HCT116 (cell line): ENCODE results near the gene FILIP1. TPM values are rescaled to one million over a fixed set of nuclear protein-coding genes. Genes with fewer than 3 reads are reported as not detected.

Source experiments
- ATAC-seq: fragments of 200-7000 bp; cut with Tn5 transposase; 2 replicates; pipeline ENCODE4 v1.9.1; 2020; ENCODE audit warnings: mild to moderate bottlenecking, moderate library complexity
- BruUV-seq: library from RNA; stranded (reverse); fragments of 400-500 nt; replicated peaks from 2 replicates; lab custom pipeline; 2021; lab: Mats Ljungman, UMichigan
- CTCF ChIA-PET: fragments of 300-600 bp; sonication (Branson Sonifier 250); formaldehyde crosslinking; loops from one replicate; lab custom pipeline; 2021; ENCODE audit warnings: antibody characterized with exemption; lab: Charles Lee
- POLR2A ChIA-PET: fragments of 300-600, 350-600 bp; sonication (Branson Sonifier 250); formaldehyde crosslinking; loops from one replicate; lab custom pipeline; 2021; ENCODE audit warnings: antibody characterized with exemption; lab: Charles Lee
- RAD21 ChIA-PET, 2 experiments: fragments of 300-600 bp; sonication (Branson Sonifier 250); formaldehyde crosslinking; loops; one replicate each; lab custom pipeline; 2023; ENCODE audit warnings: low total read pairs in 2 of 2; ENCODE audit not compliant: uncharacterized antibody in 2 of 2, unreplicated experiment in 2 of 2, low non-redundant PET in 1 of 2; lab: Charles Lee
- DNase-seq: peaks from one replicate; pipeline ENCODE4 v3.0.0-alpha.2; 2010; ENCODE audit warnings: low read depth, low spot score
- H2AFZ ChIP-seq: fragments of 200-600 bp; shearing (Covaris generic), sonication (generic); 2 replicates; pipeline ENCODE4 v1.6.1; 2017; ENCODE audit warnings: low read depth, mixed run types, mixed read lengths, antibody characterized with exemption, low read length; ENCODE audit not compliant: poor library complexity, severe bottlenecking
- H3K27ac ChIP-seq: 2 replicates; pipeline ENCODE4 v1.5.1; 2012; ENCODE audit warnings: low read depth, low read length
- H3K27me3 ChIP-seq: fragments of 200-600 bp; sonication (generic); 2 replicates; pipeline ENCODE4 v1.6.1; 2016; ENCODE audit warnings: mixed run types, low read length, mixed read lengths; ENCODE audit not compliant: insufficient read depth
- H3K36me3 ChIP-seq, 2 experiments: fragments of 200-500 bp in 1 of 2; fragments of 200-600 bp in 1 of 2; sonication (Bioruptor generic) in 1 of 2; sonication (generic) in 1 of 2; 2 replicates each; pipeline versions ENCODE4 v1.5.1 to v1.6.1; 2014 to 2016; ENCODE audit warnings: low read length in 2 of 2, inconsistent platforms in 1 of 2, mixed read lengths in 1 of 2, mixed run types in 1 of 2; ENCODE audit not compliant: insufficient read depth in 2 of 2, control insufficient read depth in 1 of 2
- H3K4me1 ChIP-seq, 2 experiments: fragments of 200-600 bp in 1 of 2; sonication (generic) in 1 of 2; 2 replicates each; pipeline versions ENCODE4 v1.5.1 to v1.6.1; 2012 to 2017; ENCODE audit warnings: low read length in 2 of 2, inconsistent platforms in 1 of 2, mild to moderate bottlenecking in 1 of 2, mixed read lengths in 1 of 2, mixed run types in 1 of 2, moderate library complexity in 1 of 2; ENCODE audit not compliant: insufficient read depth in 2 of 2, control insufficient read depth in 1 of 2
- H3K4me2 ChIP-seq: fragments of 200-600 bp; sonication (generic); 2 replicates; pipeline ENCODE4 v1.6.1; 2017; ENCODE audit warnings: mixed run types, low read length, mixed read lengths
- H3K4me3 ChIP-seq, 2 experiments: fragments of 200-600 bp in 1 of 2; sonication (generic) in 1 of 2; replicated peaks in 1 of 2; 2 replicates each; pipeline ENCODE4 v1.5.1; 2011 to 2016; ENCODE audit warnings: low read length in 2 of 2, control low read depth in 1 of 2, low read depth in 1 of 2, mild to moderate bottlenecking in 1 of 2, mixed read lengths in 1 of 2, mixed run types in 1 of 2
- H3K79me2 ChIP-seq: fragments of 200-600 bp; sonication (generic); 2 replicates; pipeline ENCODE4 v1.6.1; 2017; ENCODE audit warnings: mild to moderate bottlenecking, mixed run types, low read length, moderate library complexity, mixed read lengths; ENCODE audit not compliant: insufficient read depth
- H3K9ac ChIP-seq: fragments of 200-600 bp; sonication (generic); 2 replicates; pipeline ENCODE4 v1.6.1; 2016; ENCODE audit warnings: low read length, mixed read lengths
- H3K9me2 ChIP-seq: fragments of 200-600 bp; sonication (generic), shearing (Covaris generic); 2 replicates; pipeline ENCODE4 v1.6.1; 2017; ENCODE audit warnings: mixed run types, mild to moderate bottlenecking, moderate library complexity; ENCODE audit not compliant: insufficient read depth
- H3K9me3 ChIP-seq, 2 experiments: fragments of 200-500 bp in 1 of 2; fragments of 200-600 bp in 1 of 2; sonication (Bioruptor generic) in 1 of 2; sonication (generic) in 1 of 2; 2 replicates each; pipeline ENCODE4 v1.6.1; 2014 to 2017; ENCODE audit warnings: low read length in 2 of 2, mixed read lengths in 2 of 2, inconsistent platforms in 1 of 2, low read depth in 1 of 2, mild to moderate bottlenecking in 1 of 2, mixed run types in 1 of 2, moderate library complexity in 1 of 2; ENCODE audit not compliant: control insufficient read depth in 1 of 2, insufficient read depth in 1 of 2
- H4K20me1 ChIP-seq: fragments of 200-600 bp; sonication (generic), shearing (Covaris generic); 2 replicates; pipeline ENCODE4 v1.6.1; 2017; ENCODE audit warnings: mixed run types, mild to moderate bottlenecking, moderate library complexity; ENCODE audit not compliant: insufficient read depth
- CEBPB ChIP-seq: IDR thresholded peaks from 2 replicates; pipeline ENCODE4 v1.6.1; 2012; ENCODE audit warnings: low read depth
- FOSL1 ChIP-seq: IDR thresholded peaks from 2 replicates; pipeline ENCODE4 v1.6.1; 2012; ENCODE audit warnings: low read depth
- POLR2A ChIP-seq: IDR thresholded peaks from 2 replicates; pipeline ENCODE4 v1.7.0; 2011; ENCODE audit warnings: borderline replicate concordance; ENCODE audit not compliant: insufficient read depth, insufficient read length; ENCODE audit errors: extremely low read depth
- RAD21 ChIP-seq: IDR thresholded peaks from 2 replicates; pipeline ENCODE4 v1.6.1; 2012; ENCODE audit warnings: low read depth, mild to moderate bottlenecking
- SP1 ChIP-seq: IDR thresholded peaks from 2 replicates; pipeline ENCODE4 v1.6.1; 2012; ENCODE audit warnings: low read depth
- SRF ChIP-seq: IDR thresholded peaks from 2 replicates; pipeline ENCODE4 v1.6.1; 2012; ENCODE audit warnings: low read depth
- intact Hi-C: fragments of 100-400 bp; cut with micrococcal nuclease; formaldehyde crosslinking; loops from 2 replicates; pipeline ENCODE4 v1.10.0; 2022
- total RNA-seq: library from RNA; stranded (reverse); gene quantifications from one replicate; pipeline ENCODE4 v1.2.1, GENCODE V29; 2021; ENCODE audit not compliant: unreplicated experiment
- TF ChIP-seq, protein P1 (sequence below): IDR thresholded peaks from 2 replicates; pipeline ENCODE4 v1.6.1; 2012; ENCODE audit warnings: low read depth
- TF ChIP-seq, protein P2 (sequence below): IDR thresholded peaks from 2 replicates; pipeline ENCODE4 v1.6.1; 2012

Gene FILIP1
- total RNA-seq, 1 experiment from 2014 or later = 0.05 TPM

DNA sequence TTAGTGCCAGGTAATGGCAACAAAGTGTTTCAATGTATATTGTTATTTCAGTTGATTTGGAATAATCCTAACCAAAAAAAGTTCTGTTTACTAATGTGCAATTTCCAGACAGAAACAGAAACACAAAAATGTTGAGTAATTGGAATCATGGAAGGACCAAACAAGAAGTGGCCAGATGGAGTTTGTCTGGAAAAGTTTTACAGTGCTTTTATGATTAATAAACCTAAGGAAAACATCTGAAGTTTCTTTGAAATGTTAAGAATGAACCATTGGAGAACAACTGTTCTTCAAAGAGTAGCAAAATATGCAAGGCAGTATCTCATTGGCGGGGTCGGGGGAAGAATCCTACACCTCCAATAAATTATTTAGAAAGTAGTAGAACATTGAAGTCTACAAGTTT is 19.0 kb upstream of the FILIP1 start:
- Histone ChIP-seq H3K9me2 (no peaks in the 10 kb centered on the region), H3K4me2 (no peak overlapping the region), H3K36me3 (no peaks in the 10 kb centered on the region), H3K79me2 (no peaks in the 10 kb centered on the region), H3K9me3 (no peaks in the 10 kb centered on the region), H3K27ac (no peak overlapping the region), H3K4me1 (no peaks in the 10 kb centered on the region), H3K27me3 (no peaks in the 10 kb centered on the region), H4K20me1 (no peaks in the 10 kb centered on the region), H3K4me3 (no peak overlapping the region), H2AFZ (no peak overlapping the region), H3K9ac (no peak overlapping the region)
- TF ChIP-seq SRF (no peak), FOSL1 (no peak), SP1 (no peak), RAD21 (no peak)
- TF ChIP-seq, protein P1, sequence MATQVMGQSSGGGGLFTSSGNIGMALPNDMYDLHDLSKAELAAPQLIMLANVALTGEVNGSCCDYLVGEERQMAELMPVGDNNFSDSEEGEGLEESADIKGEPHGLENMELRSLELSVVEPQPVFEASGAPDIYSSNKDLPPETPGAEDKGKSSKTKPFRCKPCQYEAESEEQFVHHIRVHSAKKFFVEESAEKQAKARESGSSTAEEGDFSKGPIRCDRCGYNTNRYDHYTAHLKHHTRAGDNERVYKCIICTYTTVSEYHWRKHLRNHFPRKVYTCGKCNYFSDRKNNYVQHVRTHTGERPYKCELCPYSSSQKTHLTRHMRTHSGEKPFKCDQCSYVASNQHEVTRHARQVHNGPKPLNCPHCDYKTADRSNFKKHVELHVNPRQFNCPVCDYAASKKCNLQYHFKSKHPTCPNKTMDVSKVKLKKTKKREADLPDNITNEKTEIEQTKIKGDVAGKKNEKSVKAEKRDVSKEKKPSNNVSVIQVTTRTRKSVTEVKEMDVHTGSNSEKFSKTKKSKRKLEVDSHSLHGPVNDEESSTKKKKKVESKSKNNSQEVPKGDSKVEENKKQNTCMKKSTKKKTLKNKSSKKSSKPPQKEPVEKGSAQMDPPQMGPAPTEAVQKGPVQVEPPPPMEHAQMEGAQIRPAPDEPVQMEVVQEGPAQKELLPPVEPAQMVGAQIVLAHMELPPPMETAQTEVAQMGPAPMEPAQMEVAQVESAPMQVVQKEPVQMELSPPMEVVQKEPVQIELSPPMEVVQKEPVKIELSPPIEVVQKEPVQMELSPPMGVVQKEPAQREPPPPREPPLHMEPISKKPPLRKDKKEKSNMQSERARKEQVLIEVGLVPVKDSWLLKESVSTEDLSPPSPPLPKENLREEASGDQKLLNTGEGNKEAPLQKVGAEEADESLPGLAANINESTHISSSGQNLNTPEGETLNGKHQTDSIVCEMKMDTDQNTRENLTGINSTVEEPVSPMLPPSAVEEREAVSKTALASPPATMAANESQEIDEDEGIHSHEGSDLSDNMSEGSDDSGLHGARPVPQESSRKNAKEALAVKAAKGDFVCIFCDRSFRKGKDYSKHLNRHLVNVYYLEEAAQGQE = no peak
- TF ChIP-seq, protein P2, sequence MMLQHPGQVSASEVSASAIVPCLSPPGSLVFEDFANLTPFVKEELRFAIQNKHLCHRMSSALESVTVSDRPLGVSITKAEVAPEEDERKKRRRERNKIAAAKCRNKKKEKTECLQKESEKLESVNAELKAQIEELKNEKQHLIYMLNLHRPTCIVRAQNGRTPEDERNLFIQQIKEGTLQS = no peak
- ATAC-seq (no peak), DNase-seq (no peak)
- no TSS peak for BruUV-seq
- intact Hi-C loops = no loop called here
- RAD21 ChIA-PET = no interaction called here
- POLR2A ChIA-PET = no interaction called here
- CTCF ChIA-PET = no interaction called here

GRCh38 chr6:75505424-75505823 is 11.8 kb upstream of the FILIP1 start:
- POLR2A ChIA-PET = no interaction called here
- no peaks in the 10 kb centered on the region for H3K9me2 ChIP-seq
- H3K9me3 ChIP-seq = no peaks in the 10 kb centered on the region
- CTCF ChIA-PET = interaction anchor here (0.9 to 1.5 kb wide), 4 partner anchors 138 to 297 kb away, joined by 3 to 4 read pairs (median 4); no protein-coding TSS in a partner anchor
- H3K27me3 ChIP-seq = no peaks in the 10 kb centered on the region
- intact Hi-C loops = no loop called here
- no peak overlapping the region for H3K4me3 ChIP-seq
- no peaks in the 10 kb centered on the region for H3K79me2 ChIP-seq
- H3K36me3 ChIP-seq = no peaks in the 10 kb centered on the region
- TF ChIP-seq FOSL1 = no peak
- TF ChIP-seq CEBPB = no peak
- TF ChIP-seq, protein P2 = no peak
- no peak for TF ChIP-seq POLR2A
- TF ChIP-seq SRF = no peak
- no peak overlapping the region for H3K27ac ChIP-seq
- H3K4me1 ChIP-seq = no peaks in the 10 kb centered on the region
- no peak overlapping the region for H2AFZ ChIP-seq
- DNase-seq = no peak
- no peak for ATAC-seq
- RAD21 ChIA-PET = no interaction called here
- no TSS peak for BruUV-seq
- no peak overlapping the region for H3K4me2 ChIP-seq
- no peaks in the 10 kb centered on the region for H4K20me1 ChIP-seq
- no peak overlapping the region for H3K9ac ChIP-seq
